GM12878 (cell line): ENCODE measurements around the gene NPHS1. TPM values are rescaled to one million over a fixed set of nuclear protein-coding genes. Genes with fewer than 3 reads are reported as not detected.

Source experiments
- ATAC-seq: fragments of 200-7000 bp; cut with Tn5 transposase; 3 replicates; pipeline ENCODE4 v1.9.1; 2020; ENCODE audit warnings: mild to moderate bottlenecking, moderate library complexity
- BruUV-seq: library from RNA; stranded (reverse); fragments of 400-500 nt; replicated peaks from 2 replicates; lab custom pipeline; 2021; lab: Mats Ljungman, UMichigan
- CTCF ChIA-PET: fragments of 300-600 bp; sonication (Branson Sonifier 250); formaldehyde crosslinking; extraction: SDS; loops from one replicate; lab custom pipeline; 2021; ENCODE audit warnings: inconsistent platforms; lab: Yijun Ruan, JAX
- POLR2A ChIA-PET: fragments of 350-600 bp; formaldehyde crosslinking; extraction: SDS; loops from one replicate; lab custom pipeline; 2021; ENCODE audit warnings: inconsistent platforms; lab: Charles Lee
- RAD21 ChIA-PET: fragments of 300-600 bp; sonication (Branson Sonifier 250); formaldehyde crosslinking; loops from one replicate; lab custom pipeline; 2023; ENCODE audit warnings: antibody characterized with exemption; ENCODE audit not compliant: unreplicated experiment; lab: Charles Lee
- SMC1A ChIA-PET: fragments of 300-600 bp; sonication (Branson Sonifier 250); formaldehyde crosslinking; loops from one replicate; lab custom pipeline; 2023; ENCODE audit not compliant: unreplicated experiment, uncharacterized antibody; lab: Charles Lee
- DNase-seq: peaks from one replicate; pipeline ENCODE4 v3.0.0-alpha.2; 2011; ENCODE audit warnings: low read depth, low spot score
- FAIRE-seq: peaks from 3 replicates; lab custom pipeline; 2011; peaks lifted over from hg19 to GRCh38; lab: Jason Lieb, UNC
- H2AFZ ChIP-seq: 2 replicates; pipeline ENCODE4 v1.6.0; 2011; ENCODE audit warnings: low read depth, low read length, control low read depth; ENCODE audit not compliant: control insufficient read depth
- H3K27ac ChIP-seq: 2 replicates; pipeline ENCODE4 v1.5.1; 2011; ENCODE audit warnings: control low read depth; ENCODE audit not compliant: control insufficient read depth, insufficient read depth
- H3K27me3 ChIP-seq, 2 experiments: replicated peaks in 1 of 2; 2 replicates each; pipeline versions ENCODE4 v1.6.0 to v1.6.1; 2011; ENCODE audit warnings: low read length in 1 of 2; ENCODE audit not compliant: control insufficient read depth in 2 of 2, insufficient read depth in 2 of 2
- H3K36me3 ChIP-seq, 2 experiments: 2 replicates each; pipeline ENCODE4 v1.5.1; 2011; ENCODE audit warnings: low read length in 1 of 2; ENCODE audit not compliant: control insufficient read depth in 2 of 2, insufficient read depth in 2 of 2
- H3K4me1 ChIP-seq: 2 replicates; pipeline ENCODE4 v1.6.1; 2011; ENCODE audit warnings: mild to moderate bottlenecking, low read length, moderate library complexity, mixed read lengths; ENCODE audit not compliant: control insufficient read depth, insufficient read depth
- H3K4me2 ChIP-seq: 2 replicates; pipeline ENCODE4 v1.6.0; 2011; ENCODE audit warnings: control low read depth; ENCODE audit not compliant: control insufficient read depth, insufficient read depth
- H3K4me3 ChIP-seq: fragments of 200-600 bp; sonication (generic); 2 replicates; pipeline ENCODE4 v1.5.1; 2016
- H3K79me2 ChIP-seq: 2 replicates; pipeline ENCODE4 v1.6.0; 2011; ENCODE audit warnings: low read length; ENCODE audit not compliant: control insufficient read depth, insufficient read depth
- H3K9ac ChIP-seq: 2 replicates; pipeline ENCODE4 v1.8.0; 2011; ENCODE audit warnings: low read length, control low read depth, mixed read lengths; ENCODE audit not compliant: control insufficient read depth, insufficient read depth
- H3K9me3 ChIP-seq: replicated peaks from 3 replicates; pipeline ENCODE4 v1.5.1; 2011; ENCODE audit warnings: mild to moderate bottlenecking, low read length; ENCODE audit not compliant: control insufficient read depth, insufficient read depth
- H4K20me1 ChIP-seq: 2 replicates; pipeline ENCODE4 v1.6.0; 2011; ENCODE audit not compliant: control insufficient read depth, insufficient read depth
- CHD2 ChIP-seq: IDR thresholded peaks from 2 replicates; pipeline ENCODE4 v1.6.1; 2011; ENCODE audit warnings: low read depth, low read length, improper control_type of control experiment, borderline replicate concordance
- EGR1 ChIP-seq, 2 experiments: IDR thresholded peaks; 1 replicate in 1 of 2; 2 replicates in 1 of 2; pipeline ENCODE4 v1.6.1; 2011 to 2012; ENCODE audit warnings: low read depth in 2 of 2, low read length in 2 of 2, borderline replicate concordance in 1 of 2, mild to moderate bottlenecking in 1 of 2, moderate library complexity in 1 of 2
- FOS ChIP-seq: IDR thresholded peaks from 3 replicates; pipeline ENCODE4 v1.6.1; 2011; ENCODE audit warnings: borderline replicate concordance; ENCODE audit not compliant: insufficient read length; ENCODE audit errors: extremely low read depth
- GABPA ChIP-seq: IDR thresholded peaks from 2 replicates; pipeline ENCODE4 v1.6.1; 2014; ENCODE audit warnings: antibody characterized with exemption, low read depth, mild to moderate bottlenecking, inconsistent platforms
- HCFC1 ChIP-seq: fragments of 150-350 bp; IDR thresholded peaks from 2 replicates; pipeline ENCODE4 v1.6.1; 2014; ENCODE audit warnings: low read length
- POLR2AphosphoS2 ChIP-seq: IDR thresholded peaks from 2 replicates; pipeline ENCODE4 v1.6.1; 2011; ENCODE audit warnings: low read depth, mild to moderate bottlenecking, low read length, improper control_type of control experiment, moderate library complexity
- SMC3 ChIP-seq: IDR thresholded peaks from 2 replicates; pipeline ENCODE4 v1.6.1; 2011; ENCODE audit warnings: low read length, improper control_type of control experiment, borderline replicate concordance
- WGBS: methylation state at CpG from one replicate; pipeline ENCODE4 v1.1.6; 2016; ENCODE audit warnings: low lambda C conversion rate; ENCODE audit not compliant: insufficient replicate concordance, insufficient coverage; ENCODE audit errors: missing lambda C conversion rate; 5-methylcytosine and 5-hydroxymethylcytosine counted together
- in situ Hi-C: fragments of 300-500 bp; cut with MboI; formaldehyde crosslinking; loops from 9 replicates; pipeline ENCODE4 v1.14.3; 2018; ENCODE audit warnings: mixed read lengths
- intact Hi-C: fragments of 100-400 bp; cut with micrococcal nuclease; formaldehyde crosslinking; loops from one replicate; pipeline ENCODE4 v1.14.2; 2022; ENCODE audit not compliant: unreplicated experiment
- polyA plus RNA-seq, 11 experiments: library from polyadenylated mRNA; depleted of rRNA in 4 of 11; unstranded in 6 of 11; stranded (reverse) in 5 of 11; fragments of >200 nt; fragmentation: Nextera tagmentation in 4 of 11; fragmentation: Illumina TruSeq in 1 of 11; extraction: Ambion mirVana in 4 of 11; extraction: Trizol in 1 of 11; gene quantifications; 1 replicate in 1 of 11; 2 replicates in 10 of 11; pipeline versions ENCODE4 v1.2.1 to v1.2.3, GENCODE V29; 2011 to 2016; ENCODE audit warnings: inconsistent platforms in 2 of 11, missing spikeins in 2 of 11, low read depth in 1 of 11
- total RNA-seq, 4 experiments: library from RNA; depleted of rRNA in 3 of 4; stranded (reverse); fragments of >200 nt in 3 of 4; fragmentation: Illumina TruSeq in 1 of 4; extraction: Trizol in 1 of 4; gene quantifications; 2 replicates each; pipeline versions ENCODE4 v1.2.1 to v1.2.3, GENCODE V29; 2013 to 2021
- TF ChIP-seq, protein P1 (sequence below): IDR thresholded peaks from 2 replicates; pipeline ENCODE4 v1.6.1; 2011; ENCODE audit warnings: low read depth, low read length, improper control_type of control experiment, borderline replicate concordance
- TF ChIP-seq, protein P2 (sequence below): fragments of 450-650 bp; IDR thresholded peaks from 2 replicates; pipeline ENCODE4 v1.6.1; 2017; ENCODE audit warnings: mild to moderate bottlenecking, moderate library complexity
- TF ChIP-seq, protein P3 (sequence below): fragments of 450-650 bp; formaldehyde crosslinking; IDR thresholded peaks from 2 replicates; pipeline ENCODE4 v1.4.0; 2022; ENCODE audit warnings: mild to moderate bottlenecking, moderate library complexity

Gene NPHS1
- total and polyA plus RNA-seq, 10 of the 15 experiments (the other 5 are each of a cell fraction or from before 2014, with no cell fraction given) = not detected

DNA sequence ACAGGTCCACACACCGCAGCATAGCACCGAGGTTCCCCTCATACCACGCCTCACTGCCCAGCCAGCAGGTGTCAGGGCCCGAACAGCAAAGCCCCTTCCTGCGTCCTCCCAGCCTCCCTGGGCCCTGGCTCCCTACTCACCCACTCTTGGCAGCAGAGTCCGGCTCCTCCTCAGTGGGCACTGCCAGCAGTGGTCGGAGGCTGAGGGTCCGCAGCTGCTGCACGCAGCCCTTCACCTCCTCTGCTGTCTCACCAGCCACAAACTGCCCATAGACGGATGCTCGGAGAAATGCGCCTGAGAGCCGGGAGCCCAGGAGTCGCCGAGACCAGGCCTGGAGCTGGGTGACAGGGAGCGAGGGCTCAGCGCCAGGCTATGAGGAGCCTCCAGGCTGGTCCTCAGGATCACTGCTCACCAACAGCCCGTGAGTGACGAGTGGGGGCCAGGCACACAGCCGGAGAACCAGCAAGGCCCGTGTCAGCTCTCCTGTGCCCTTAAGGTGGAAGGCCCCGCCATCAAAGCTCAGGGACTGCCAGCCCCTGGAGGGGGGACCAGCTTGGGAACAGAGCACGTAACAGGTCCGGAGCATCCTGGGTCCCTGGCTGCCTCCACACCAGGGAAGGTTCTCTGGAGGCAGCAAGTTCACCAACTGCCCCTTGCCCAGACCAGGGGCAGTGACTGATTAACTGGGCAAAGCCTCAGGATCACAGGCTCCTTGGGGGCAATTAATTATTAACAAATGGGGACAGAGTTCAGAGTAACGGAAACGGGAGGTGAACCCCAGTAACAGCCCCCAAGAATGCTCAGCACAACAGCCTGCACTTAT is 39.9 kb downstream of the NPHS1 start, which contains the start of gene PRODH2:
TSS of gene PRODH2 (minus strand) at position 626 of the 823 bp plus-strand sequence. CDS start at position 586, 40 bp downstream.
- in situ Hi-C loops (no loop called here), intact Hi-C loops (no loop called here)
- no peaks in the 10 kb centered on the region for H3K36me3 ChIP-seq
- H2AFZ ChIP-seq = no peak within 1 kb of the TSS
- WGBS = 46% methylated on average over 26 of the region's 26 CpGs
- POLR2A ChIA-PET = interaction anchor here (0.8 kb wide), 1 partner anchor 10 kb away, joined by 3 read pairs; no protein-coding TSS in a partner anchor
- ATAC-seq = peak; percentile 31; the same call in 1 of the 3 replicates
- H3K27me3 ChIP-seq = no peaks in the 10 kb centered on the region
- no peaks in the 10 kb centered on the region for H3K9me3 ChIP-seq
- no peaks in the 10 kb centered on the region for H3K79me2 ChIP-seq
- CTCF ChIA-PET = interaction anchor here (1.8 kb wide), 1 partner anchor 120 kb away, joined by 7 read pairs; no protein-coding TSS in a partner anchor
- SMC1A ChIA-PET = no interaction called here
- no peak within 1 kb of the TSS for H3K9ac ChIP-seq
- RAD21 ChIA-PET = no interaction called here
- no peak within 1 kb of the TSS for H3K4me2 ChIP-seq
- H4K20me1 ChIP-seq = no peaks in the 10 kb centered on the region
- H3K4me3 ChIP-seq = no peak within 1 kb of the TSS
- H3K27ac ChIP-seq = no peak within 1 kb of the TSS
- no peak for DNase-seq
- no TSS peak for BruUV-seq
- FAIRE-seq = no peak
- H3K4me1 ChIP-seq = no peaks in the 10 kb centered on the region
- TF ChIP-seq, protein P1, sequence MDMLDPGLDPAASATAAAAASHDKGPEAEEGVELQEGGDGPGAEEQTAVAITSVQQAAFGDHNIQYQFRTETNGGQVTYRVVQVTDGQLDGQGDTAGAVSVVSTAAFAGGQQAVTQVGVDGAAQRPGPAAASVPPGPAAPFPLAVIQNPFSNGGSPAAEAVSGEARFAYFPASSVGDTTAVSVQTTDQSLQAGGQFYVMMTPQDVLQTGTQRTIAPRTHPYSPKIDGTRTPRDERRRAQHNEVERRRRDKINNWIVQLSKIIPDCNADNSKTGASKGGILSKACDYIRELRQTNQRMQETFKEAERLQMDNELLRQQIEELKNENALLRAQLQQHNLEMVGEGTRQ = no peak
- TF ChIP-seq, protein P2, sequence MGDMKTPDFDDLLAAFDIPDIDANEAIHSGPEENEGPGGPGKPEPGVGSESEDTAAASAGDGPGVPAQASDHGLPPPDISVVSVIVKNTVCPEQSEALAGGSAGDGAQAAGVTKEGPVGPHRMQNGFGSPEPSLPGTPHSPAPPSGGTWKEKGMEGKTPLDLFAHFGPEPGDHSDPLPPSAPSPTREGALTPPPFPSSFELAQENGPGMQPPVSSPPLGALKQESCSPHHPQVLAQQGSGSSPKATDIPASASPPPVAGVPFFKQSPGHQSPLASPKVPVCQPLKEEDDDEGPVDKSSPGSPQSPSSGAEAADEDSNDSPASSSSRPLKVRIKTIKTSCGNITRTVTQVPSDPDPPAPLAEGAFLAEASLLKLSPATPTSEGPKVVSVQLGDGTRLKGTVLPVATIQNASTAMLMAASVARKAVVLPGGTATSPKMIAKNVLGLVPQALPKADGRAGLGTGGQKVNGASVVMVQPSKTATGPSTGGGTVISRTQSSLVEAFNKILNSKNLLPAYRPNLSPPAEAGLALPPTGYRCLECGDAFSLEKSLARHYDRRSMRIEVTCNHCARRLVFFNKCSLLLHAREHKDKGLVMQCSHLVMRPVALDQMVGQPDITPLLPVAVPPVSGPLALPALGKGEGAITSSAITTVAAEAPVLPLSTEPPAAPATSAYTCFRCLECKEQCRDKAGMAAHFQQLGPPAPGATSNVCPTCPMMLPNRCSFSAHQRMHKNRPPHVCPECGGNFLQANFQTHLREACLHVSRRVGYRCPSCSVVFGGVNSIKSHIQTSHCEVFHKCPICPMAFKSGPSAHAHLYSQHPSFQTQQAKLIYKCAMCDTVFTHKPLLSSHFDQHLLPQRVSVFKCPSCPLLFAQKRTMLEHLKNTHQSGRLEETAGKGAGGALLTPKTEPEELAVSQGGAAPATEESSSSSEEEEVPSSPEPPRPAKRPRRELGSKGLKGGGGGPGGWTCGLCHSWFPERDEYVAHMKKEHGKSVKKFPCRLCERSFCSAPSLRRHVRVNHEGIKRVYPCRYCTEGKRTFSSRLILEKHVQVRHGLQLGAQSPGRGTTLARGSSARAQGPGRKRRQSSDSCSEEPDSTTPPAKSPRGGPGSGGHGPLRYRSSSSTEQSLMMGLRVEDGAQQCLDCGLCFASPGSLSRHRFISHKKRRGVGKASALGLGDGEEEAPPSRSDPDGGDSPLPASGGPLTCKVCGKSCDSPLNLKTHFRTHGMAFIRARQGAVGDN = no peak
- TF ChIP-seq CHD2 = no peak
- TF ChIP-seq FOS = no peak
- TF ChIP-seq POLR2AphosphoS2 = no peak
- TF ChIP-seq, protein P3, sequence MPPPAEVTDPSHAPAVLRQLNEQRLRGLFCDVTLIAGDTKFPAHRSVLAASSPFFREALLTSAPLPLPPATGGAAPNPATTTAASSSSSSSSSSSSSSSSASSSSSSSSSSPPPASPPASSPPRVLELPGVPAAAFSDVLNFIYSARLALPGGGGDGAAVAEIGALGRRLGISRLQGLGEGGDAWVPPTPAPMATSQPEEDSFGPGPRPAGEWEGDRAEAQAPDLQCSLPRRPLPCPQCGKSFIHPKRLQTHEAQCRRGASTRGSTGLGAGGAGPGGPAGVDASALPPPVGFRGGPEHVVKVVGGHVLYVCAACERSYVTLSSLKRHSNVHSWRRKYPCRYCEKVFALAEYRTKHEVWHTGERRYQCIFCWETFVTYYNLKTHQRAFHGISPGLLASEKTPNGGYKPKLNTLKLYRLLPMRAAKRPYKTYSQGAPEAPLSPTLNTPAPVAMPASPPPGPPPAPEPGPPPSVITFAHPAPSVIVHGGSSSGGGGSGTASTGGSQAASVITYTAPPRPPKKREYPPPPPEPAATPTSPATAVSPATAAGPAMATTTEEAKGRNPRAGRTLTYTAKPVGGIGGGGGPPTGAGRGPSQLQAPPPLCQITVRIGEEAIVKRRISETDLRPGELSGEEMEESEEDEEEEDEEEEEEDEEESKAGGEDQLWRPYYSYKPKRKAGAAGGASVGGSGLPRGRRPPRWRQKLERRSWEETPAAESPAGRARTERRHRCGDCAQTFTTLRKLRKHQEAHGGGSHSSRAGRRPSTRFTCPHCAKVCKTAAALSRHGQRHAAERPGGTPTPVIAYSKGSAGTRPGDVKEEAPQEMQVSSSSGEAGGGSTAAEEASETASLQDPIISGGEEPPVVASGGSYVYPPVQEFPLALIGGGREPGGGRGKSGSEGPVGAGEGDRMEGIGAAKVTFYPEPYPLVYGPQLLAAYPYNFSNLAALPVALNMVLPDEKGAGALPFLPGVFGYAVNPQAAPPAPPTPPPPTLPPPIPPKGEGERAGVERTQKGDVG (CRISPR knock-in tag) = no peak
- no peak for TF ChIP-seq EGR1 (IDR thresholded peaks at IDR 0.05; ENCODE audit: borderline replicate concordance in 1 of 2, low read depth in 2 of 2, low read length in 2 of 2)
- TF ChIP-seq HCFC1 = no peak
- TF ChIP-seq GABPA = no peak
- TF ChIP-seq SMC3 = no peak
